ENCODE results near the gene AFF2.

Gene AFF2

DNA sequence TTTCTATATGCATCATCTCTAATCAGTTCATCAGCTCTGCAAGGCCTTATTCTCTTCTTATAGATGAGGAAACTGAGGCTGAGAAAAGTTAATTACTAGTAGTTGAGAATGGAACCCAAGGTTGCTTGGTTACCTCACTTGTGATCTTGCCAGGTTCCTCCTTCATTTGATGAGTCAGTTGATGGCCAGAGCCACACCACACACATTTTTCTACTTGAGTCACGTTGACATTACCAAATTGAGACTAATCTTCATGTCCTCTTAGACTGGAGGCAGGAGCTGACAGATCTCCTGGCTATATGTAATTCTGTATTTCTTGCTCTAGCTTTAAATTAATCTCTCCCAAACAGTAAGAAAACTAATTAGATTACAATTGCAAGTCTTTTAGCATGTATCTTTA lies 428.4 kb downstream of the AFF2 start:
- no peak for DNase-seq (ENCODE audit: low read depth, low spot score)

DNA sequence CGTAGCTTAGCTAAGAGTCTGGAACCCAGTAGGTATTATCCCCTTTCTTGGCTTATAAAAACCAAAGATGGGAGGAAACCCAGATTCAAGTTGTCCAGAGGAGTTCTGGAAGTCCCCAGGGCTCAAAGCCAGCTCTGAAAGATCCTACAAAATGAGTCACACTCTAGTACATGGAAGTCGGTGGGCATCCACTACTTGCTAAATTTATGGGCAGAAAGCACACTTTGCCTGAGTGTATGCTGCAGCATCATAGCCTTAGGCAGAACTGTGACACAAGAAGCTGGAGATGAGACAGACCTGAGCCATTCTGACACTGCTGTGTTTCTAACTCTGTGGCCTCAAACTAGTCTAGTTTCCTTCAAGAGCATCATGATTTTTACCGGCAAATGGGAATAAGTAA lies 429.3 kb downstream of the AFF2 start:
- no peak for DNase-seq (ENCODE audit: low read depth, low spot score)

DNA sequence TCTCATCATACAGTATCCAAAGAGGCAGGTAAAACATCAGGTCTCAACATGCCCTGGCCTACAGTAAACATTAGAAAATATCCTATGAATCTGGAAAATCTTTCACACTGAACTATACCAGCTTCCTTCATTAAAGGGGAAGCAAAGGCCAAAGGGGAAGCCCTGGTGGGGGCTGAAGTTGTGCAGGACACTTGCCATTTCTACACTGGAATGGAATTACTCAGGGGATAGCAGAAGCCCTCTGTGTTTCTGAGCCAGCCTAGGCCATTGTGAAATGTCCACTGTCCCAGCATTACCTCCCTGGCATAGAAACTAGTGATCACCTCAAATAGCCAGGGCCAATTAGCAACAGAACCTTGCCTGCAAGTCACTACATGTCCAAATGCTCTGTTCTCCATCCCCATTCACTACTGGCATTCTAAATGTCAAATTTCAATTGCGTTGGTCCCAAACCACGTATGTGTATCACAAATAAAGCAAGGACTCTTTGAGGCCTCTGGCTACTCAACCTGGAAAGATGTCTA lies 429.9 kb downstream of the AFF2 start:
- no peak for DNase-seq (ENCODE audit: low read depth, low spot score)

DNA sequence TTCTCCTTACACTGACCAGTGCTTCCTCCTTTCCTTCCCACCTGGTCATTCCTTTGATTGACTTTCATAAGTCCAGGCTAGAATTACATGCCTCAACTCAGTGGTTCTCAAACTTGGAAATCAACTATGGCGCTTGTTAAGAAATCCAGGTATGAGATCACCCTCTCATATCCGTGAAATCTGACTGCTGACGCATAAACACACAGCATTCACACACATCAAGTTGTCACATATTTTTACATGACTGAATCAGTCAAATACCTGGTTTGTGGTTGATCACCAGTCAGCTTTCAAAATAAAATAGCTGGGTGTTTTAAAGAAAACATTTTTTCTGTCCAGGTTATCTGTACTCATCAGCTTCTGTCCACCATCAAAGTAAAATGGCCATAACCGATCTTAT lies 433.5 kb downstream of the AFF2 start:
- no peak for DNase-seq (ENCODE audit: low read depth, low spot score)

DNA sequence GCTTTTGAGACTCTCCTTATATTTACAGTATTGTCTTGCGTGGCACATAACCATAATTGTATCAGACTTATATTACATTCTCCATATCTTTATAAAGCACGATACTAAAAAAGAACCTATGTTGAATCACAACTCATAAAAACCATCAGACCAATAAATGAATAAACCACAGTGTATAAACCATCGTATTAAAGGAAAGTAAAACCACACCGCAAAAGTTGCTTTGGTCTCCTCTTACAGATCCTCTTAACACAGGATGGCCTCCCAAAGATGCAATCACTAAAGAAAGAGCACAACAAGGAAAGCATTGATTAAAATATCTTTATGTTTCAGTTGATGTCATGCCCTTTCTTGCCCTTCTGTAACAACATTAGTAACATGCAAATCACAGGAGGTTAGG lies 437.9 kb downstream of the AFF2 start:
- no peak for DNase-seq (ENCODE audit: low read depth, low spot score)

DNA sequence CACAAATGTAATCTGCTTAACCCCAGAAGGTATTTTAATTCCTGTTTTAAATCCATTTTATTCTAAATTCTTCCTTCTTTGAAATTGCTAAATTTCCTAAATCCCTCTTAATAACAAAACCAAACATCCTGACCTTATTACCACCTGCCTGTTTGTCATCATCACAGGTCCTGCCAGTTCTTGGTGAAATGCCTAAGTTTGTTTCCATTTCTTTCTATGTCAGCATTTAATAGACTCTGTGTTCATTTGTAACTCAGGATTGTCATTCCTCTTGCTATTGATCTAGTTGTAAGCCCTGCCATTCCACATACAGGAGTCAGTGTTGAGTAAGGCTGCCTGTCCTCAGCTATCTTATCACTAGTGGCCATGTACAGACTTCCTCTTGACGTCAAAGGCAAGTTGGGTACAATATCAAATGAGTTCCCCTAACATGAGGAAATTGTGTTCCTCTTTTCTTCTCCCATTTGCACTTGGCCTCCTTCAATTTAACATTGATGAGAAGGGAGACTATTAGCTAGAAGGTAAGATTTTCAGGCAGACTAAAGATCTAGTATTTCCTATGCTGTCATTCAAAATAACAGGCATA lies 440.1 kb downstream of the AFF2 start:
- no peak for DNase-seq (ENCODE audit: low read depth, low spot score)

DNA sequence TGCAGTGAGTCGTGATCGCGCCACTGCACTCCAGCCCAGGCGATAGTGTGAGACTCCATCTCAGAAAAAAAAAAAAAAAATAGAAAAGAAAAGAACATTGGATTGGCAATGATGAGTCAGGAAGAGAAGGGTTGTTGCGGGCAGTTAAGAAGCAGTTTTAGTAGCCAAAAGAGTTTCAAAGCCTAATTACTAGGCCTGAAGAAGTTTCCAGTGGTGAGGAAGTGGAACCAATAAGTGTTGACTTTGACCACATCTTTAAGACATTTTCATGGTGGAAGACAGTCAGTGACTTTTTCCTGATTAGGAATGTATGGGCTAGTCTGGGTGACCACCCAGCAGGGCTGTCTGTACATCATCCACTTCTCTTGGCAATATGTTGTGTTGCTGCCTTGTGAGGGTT lies 442.3 kb downstream of the AFF2 start:
- DNase-seq (ENCODE audit: low read depth, low spot score): no peak

DNA sequence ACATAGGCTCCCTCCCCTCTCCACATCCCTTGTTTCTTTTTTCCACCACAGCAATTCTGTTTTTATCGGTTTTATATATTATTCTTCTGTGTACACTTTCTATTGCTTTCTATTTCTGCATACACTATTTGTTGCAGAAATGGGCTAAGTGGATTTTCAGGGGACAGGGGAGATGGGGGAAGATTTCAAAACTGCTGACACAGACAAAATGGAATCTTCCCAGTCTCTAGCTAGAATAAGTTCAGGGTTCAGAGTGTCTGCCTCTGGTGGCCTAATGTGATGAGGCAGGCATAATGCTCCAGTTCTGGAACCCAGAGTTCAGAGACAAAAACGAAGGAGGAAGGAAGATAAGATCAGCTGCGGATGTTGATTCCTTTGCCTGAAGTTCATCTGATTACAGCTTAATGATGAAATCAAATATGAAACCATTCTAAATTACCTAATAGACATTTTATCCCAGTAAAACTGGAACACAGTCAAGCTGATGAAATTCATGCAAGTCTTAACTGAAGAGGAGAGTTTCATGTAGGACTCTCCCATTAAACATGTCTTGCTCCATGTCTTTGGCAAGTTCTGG lies 447.1 kb downstream of the AFF2 start:
- DNase-seq (ENCODE audit: low read depth, low spot score): no peak

DNA sequence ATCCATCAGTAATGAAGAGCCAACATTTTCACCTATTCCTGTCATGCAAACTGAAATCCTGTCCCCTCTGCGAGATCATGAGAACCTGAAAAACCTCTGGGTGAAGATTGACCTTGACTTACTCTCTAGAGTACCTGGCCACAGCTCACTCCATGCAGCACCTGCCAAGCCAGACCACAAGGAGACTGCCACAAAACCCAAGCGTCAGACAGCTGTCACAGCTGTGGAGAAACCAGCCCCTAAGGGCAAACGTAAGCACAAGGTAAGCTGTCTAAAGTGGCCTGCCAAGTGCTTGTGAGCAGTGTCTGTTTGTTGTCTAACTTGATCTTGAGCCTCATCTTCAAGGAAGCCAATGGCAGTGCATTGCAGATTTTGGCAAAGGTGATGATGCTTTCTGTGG lies 455.9 kb downstream of the AFF2 start:
- no peak for DNase-seq (ENCODE audit: low read depth, low spot score)

DNA sequence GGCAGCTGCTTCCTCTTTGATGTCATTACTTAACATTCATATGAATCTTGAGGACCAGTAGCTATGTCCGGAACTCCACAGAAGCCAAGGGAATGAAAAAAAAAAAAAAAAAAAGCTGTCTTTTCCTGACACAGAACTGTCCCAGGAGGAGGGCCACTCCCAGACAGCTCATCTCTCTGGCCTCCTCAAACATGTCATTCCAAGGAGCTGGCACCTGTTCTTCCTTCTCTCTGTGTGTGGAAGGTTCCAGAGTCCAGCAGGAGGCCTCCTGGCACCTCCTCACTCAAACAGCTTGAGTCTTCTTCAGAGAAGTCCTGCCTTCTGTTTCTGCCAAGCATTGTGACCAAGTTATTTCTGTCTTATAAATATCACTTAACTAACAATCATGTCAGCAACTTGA lies 458.5 kb downstream of the AFF2 start:
- DNase-seq (ENCODE audit: low read depth, low spot score): no peak

DNA sequence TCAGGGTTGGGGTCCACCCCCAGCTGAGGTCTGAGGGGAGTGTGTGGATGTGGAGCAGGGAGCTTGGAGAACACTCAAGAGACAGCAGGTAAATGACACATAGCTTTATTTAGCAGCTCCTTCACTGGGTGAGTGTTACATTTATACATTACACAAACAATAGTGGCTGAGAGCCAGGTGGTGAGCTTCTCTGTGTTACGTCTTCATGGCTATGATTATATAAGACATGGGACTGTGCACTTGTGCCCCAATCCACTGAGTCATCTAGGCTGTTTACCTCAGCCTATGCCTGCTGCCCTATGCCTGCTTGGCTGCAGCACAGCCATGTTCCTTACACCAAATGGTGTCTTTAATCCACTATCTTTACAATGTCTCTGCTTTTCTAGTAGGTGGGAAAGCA lies 459.6 kb downstream of the AFF2 start:
- no peak for DNase-seq (ENCODE audit: low read depth, low spot score)

DNA sequence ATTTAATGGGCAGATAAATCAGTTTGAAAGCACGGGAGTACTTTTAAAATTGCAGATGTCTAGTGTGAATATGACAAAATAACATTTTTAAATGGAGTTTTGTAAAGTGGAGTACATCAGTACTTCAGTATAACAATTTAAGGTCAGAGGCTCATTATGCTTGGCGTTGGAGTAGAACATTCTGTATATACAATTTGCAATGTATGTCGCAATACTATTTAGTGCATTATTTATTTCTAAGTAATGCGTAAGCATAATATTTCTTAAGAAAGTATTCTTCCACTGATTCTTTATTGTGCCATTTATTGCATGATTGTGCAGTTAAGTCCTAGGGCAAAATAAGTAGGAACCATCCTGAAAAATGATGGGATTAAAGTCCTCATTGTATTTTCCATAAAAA lies 461.6 kb downstream of the AFF2 start:
- DNase-seq (ENCODE audit: low read depth, low spot score): no peak

DNA sequence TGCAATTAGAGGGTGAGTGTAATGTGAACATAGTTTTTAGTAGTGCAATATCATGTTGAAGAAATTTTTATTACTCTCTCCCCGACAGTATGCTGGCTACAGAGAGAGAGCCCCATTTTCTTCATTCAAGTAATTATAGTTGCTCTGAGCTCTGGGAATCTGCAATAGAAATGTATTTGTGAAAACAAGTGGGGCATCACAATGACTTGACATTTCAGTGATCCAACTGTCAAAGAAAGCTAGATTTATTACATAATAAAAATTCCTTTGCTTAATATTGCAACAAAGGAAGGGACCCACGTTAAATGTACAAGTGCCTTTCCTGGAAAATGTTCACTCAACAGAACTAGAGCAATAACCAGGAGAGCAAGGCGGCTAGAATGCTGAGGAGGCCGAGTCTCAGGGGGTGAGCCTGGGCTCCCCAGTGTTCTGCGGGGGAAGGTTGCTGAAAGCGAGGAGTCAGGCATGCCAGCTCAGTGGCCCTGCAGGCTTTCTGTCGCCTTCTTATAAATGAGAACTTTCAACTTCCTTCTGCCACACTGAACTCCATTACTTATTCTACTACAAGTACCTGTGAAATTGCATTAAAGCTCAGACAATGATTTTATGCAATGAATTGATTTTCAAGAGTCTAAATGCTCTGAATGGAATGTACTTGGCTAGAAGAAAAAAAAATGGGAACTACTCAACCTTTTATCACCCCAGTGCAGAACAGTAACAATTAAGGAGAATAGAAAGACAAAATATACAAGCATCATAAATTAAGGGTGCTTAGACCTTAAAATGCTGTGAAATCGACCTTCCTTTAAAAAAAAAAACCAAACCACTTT lies 476.4 kb downstream of the AFF2 start:
- DNase-seq (ENCODE audit: low read depth, low spot score): no peak

DNA sequence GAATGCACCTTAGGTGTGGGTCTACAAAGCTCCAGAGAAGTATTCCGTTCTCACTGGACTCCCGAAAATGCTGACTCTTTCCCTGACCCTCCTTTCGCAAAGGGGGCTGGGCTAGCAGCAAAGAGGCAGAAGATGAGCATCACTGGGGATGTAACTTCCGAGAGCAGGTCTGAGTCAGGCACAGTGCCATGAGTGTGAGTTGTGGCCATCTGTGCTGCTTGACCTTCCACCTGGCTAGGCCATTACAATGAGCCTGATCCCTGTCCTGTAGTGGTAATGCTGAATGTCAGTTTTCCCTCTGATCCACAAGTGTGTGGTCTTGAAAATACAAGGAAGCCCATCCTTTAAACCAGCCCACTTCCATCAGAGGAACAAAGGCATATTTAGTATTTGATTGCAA lies 479.4 kb downstream of the AFF2 start:
- no peak for DNase-seq (ENCODE audit: low read depth, low spot score)

DNA sequence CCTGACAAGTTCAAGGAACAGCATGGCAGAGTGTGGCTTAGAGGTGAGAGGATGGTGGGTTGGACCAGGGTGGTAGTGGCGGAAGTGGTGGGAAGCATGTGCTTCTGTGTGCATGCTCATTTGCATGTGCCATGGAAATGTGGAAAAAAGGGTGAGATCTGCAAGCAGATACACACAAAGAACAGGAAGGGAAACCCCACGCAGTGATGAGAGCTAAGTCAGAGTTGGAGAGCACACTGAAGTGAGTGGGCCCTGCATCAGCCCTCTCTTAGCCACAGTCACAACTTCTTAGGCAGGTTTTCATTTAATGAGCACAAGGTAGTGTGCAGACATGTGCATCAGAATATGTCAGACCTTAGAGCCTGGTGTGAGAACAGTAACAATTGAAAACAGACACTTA lies 483.8 kb downstream of the AFF2 start:
- DNase-seq (ENCODE audit: low read depth, low spot score): no peak

DNA sequence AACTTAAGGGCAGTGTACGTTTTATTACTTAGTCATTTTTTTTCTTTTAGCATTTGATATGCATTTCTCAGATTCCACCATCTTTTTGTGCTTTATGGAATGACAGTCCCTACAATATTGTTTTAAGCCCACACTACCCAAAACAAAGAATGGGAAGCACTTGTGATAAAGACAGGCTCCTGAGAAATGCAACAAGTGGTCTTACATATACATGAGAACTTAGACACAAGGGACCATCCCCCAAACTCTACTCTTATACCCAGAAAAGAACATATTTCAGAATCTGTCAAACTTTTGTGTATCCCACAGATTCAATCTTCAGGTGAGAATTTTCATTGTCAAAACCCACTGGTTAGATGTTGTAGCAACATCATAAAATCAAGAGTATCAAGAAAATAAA lies 491.1 kb downstream of the AFF2 start:
- DNase-seq (ENCODE audit: low read depth, low spot score): no peak

DNA sequence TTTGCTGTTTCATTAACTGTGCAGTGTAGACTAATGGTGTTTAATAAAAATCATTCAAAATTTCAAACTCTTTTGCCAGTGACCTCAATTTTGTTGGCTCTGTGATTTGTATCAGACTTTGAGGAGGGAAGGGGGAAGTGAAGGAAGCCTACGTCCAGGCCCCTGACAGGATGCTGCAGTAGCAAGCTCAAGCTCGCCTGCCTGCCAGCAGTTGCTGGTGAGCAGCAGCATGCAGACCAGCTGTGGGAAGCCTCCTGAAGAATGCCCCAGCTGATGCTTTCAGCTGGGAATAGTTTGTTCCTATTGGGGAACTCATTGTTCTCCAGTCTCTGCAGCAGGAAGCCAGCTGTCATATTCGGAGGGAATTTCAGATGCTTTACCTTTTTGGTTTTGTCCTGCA lies 495.2 kb downstream of the AFF2 start:
- no peak for DNase-seq (ENCODE audit: low read depth, low spot score)

DNA sequence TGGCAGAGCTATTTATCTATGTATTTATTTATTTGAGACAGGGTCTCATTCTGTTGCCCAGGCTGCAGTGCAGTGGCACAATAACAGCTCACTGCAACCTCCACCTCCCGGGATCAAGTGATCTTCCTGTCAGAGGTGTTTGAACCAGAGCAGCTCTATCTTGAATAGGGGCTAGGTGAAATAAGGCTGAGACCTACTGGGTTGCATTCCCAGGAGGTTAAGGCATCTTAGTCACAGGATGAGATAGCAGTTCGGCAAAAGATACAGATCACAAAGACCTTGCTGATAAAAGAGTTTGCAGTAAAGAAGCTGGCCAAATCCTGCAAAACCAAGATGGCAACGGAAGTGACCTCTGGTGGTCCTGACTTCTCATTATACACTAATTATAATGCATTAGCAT lies 501.9 kb downstream of the AFF2 start:
- DNase-seq (ENCODE audit: low read depth, low spot score): no peak

DNA sequence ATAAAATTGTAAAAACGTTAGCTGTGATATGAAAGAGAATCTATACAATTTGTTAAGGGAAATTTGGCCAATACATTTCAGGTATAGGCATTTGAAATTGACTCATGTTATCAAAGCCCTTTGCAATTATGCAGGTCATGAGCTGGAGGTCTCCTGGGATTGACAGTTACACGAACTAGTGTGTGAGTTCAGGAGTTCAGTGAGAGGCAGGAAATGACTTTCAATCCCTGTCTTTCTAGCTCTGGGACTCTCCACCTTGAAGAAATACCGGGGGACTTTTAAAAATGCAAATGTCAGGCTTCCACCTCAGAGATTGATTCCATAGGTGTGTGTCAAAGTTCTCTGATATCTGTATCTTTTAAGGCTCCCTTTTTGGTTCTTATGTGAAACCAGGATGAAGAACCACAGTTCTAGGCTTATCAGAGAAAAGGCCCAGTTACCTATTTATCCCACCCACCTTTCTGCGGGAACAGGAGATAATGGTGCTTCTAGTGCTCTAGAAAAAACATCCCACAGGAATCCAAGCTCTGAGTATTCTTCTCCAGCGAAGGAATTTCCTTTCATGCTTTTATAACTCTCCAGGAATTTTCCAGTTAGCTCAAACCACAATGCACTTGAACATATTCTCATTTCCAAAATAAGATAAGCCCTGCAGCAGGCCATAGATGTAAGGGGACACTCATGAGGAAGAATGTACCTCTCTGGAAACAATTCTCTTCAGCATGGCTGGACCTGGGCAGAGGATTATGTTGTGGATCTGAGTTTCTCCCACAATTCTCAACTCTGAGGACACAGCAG lies 503.6 kb downstream of the AFF2 start:
- DNase-seq (ENCODE audit: low read depth, low spot score): no peak

DNA sequence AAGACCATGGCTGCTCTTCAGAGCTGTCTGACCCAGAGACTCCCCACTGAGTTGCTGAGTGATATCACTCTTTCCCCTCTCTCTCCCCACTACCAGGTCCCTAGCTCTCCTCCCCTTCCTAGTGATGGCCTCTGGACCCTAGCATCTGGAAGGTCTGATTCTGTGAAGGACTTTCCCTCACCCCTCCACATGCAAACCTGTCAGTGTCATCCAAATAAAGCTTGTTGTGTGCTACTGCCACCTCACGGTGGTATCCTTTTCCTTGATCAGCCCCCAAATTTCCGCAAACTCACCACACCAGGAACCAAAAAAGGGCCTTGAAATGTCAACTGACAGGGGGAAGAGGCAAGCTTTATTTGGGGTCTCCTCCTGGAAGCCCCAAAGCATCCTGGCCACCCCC lies 504.5 kb downstream of the AFF2 start:
- DNase-seq (ENCODE audit: low read depth, low spot score): no peak

DNA sequence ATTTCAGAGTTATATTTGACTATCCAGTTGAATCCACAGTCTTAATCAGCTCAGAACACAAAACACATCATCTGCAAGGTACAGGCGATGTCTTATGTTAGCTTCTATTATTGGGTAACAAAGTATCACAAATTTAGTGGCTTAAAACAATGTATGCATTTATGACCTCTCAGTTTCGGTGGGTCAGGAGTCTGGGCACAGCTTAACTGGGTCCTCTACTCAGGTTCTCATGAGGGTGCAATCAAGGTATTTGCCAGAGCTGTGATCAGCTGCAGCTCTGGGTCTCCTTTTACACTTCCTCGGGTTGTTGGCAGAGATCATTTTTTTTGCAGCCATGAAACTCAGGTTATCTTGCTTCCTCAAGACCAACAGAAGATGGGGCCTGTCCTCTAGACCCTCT lies 505.8 kb downstream of the AFF2 start:
- DNase-seq (ENCODE audit: low read depth, low spot score): no peak

DNA sequence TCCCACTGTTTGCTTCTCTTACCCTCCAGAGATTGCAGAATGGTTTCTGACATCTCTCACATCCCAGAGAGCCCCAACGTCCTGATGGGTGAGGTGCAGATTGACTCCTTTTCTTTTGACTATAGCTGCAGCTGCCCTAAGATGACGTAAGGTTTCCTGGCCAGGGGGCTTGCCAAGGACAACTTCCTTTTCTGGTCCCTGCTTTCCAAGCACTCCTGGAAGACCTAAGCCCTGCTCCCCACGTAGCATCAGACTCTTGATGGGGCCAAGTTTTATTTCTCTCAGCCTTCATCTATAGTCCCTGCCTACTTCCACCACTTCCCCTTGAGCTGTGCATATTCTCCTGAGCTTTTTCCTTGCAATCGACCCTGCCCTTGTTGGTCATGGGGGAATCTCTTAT lies 507.0 kb downstream of the AFF2 start:
- no peak for DNase-seq (ENCODE audit: low read depth, low spot score)
